HG03558 (cell line): ENCODE measurements around the gene PRR23B.
"Not testable (repeated sequence)": the region's sequence is repeated elsewhere in the genome, so short reads cannot be mapped to it uniquely, and the experiment has no call there.

ENCODE experiments used
- ATAC-seq: cut with Tn5 transposase; IDR thresholded peaks from one replicate; pipeline ENCODE4 v1.9.1; 2021; ENCODE audit warnings: moderate number of reproducible peaks; ENCODE audit not compliant: unreplicated experiment; ENCODE audit errors: extremely low read depth

Gene PRR23B

DNA sequence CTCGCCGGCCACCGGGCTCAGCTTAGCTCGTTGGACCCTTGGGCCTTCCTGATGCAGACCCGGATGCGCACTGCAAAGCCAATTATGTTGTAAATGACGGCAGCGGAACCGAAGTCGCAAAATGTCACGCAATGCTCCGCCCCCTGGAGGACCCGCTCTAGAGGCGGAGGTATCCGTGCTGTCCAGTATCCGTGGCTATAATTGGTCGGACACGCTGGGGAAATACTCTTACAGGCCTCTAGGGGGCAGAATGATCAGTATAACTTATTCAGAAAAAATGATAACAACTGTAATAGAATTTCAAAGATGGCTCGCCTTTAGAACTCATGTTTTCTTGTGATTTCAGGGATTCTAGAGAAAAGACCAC is at the start of gene PRR23B:
PRR23B (minus strand) TSS at position 59 of the 367 bp plus-strand sequence. CDS start 265 bp downstream, outside the sequence.
- no peak for ATAC-seq

DNA sequence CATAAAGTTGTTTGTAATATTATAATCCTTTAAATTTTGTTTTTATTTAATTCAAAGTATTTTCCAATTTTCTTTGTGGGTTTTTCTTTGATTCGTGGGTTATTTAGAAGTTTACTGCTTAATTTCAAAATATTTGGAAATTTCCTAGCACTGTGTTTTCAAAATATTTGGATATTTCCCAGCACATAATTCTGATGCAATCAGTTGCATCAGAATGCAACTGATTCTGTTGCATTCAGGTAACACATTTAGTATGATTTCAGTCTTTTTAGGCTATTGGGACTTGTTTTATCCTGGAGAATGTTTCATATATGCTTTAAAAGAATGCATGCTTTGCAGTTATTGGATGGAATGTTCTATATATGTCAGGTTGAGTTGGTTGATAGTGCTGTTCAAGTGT is 42.2 kb upstream of the PRR23B start:
- no peak for ATAC-seq

DNA sequence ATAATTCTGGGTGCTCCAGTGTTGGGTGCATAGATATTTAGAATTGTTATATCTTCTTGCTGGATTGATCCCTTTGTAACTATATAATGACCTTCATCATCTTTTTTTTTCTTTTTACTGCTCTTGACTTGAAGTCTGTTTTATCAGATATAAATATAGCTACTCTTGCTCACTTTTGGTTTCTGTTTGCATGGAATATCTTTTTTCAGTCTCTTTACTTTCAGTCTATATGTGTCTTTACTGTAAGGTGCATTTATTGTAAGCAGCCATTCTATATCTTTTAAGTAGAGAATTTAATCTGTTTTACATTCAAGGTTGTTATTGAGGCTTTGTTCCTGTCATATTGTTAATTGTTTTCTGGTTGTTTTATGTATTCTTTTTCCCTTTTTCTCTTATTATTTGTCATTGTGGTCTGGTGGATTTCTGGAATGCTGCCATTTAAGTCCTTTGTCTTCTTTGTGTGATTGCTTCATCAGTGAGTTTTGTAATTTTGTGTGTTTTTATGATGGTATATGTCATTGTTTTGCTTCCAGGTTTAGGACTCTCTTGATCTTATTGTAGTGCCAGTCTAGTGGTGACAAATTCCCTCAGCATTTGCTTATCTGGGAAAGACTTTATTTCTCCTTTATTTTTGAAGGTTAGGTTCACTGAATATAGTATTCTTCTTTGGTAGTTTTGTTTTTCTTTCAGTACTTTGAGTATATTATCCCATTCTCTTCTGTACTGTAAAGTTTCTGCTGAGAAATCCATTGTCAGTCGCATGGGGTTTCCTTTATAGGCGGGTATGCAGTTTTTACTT is 32.3 kb upstream of the PRR23B start:
- ATAC-seq, result no peak

DNA sequence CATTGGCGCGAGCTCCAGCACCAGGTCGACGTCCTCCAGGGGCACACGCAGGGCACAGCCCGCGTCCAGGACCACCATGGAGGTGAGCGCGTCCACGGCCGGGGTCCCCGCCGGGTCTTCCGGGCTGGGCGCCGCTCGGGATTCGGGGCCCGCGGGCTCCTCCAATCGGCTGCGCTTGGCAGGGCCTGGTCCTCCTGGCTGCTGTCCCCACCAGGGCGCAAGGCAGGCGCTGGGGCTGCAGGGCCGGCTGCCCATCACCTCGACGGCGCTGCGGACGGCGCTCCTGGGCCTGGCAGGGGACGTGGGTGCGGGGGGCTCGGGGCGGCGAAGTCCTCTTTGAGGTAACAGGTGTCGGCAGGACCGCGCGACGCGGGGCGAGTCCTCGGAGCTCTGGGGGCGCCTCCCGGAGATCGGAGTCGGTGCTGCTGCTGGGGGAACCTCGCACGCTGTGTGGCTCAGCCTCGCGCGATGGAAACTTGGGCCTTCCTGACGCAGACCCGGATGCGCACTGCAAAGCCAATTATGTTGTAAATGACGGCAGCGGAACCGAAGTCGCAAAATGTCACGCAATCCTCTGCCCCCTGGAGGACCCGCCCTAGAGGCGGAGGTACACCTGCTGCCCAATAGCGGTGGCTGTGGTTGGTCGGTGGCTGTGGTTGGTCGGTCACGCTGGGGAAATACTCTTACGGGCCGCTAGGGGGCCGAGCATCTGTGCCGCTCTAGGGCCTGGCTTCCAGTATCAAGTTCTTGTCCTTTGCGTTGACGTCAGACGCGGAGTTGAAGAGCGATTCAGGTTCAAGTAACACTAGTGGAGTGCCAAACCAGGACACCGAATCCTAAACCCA is 23.9 kb upstream of the PRR23B start, which contains the start of gene PRR23C:
PRR23C (minus strand) TSS at position 527 of the 845 bp plus-strand sequence; CDS start at position 255, 272 bp downstream.
- no peak for ATAC-seq

DNA sequence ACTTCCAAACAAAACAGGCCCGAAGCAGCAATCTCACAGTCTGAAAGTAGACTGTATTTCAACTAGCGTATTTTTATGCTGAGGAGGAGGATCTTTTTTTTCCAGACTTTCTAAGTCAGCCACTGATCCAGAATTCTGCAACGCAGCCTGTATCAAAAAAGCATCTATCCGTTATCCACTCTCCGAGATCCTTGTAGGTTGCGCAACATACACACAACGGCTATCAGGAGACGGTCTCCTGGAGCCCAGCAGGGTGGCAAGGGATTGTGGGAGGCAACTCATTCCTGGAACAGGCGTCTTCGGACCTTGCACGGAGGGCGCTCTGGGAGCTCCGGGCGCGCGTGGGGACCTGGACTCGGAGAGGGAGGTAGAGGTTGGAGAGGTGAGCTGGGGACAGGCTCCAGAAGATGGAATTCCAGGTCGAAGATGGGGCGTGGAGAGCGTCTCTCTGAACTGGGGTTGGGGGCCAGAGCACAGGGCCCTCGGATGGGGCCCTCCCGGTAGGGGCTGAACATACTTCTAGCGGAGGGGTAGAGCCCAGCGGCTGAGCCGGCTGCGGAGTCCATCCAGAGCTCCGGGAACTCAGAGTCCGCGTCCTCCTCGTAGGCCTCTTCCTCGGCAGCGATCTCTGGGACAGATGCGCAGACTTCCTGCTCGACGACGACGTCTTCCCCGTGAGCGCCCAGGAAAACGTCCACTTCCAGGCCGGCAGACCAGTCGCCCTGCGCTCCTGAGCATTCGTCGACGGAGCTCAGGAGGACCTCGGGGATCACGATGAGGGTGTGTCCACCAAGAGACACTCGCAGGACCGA is 23.0 kb upstream of the PRR23B start:
- no peak for ATAC-seq

DNA sequence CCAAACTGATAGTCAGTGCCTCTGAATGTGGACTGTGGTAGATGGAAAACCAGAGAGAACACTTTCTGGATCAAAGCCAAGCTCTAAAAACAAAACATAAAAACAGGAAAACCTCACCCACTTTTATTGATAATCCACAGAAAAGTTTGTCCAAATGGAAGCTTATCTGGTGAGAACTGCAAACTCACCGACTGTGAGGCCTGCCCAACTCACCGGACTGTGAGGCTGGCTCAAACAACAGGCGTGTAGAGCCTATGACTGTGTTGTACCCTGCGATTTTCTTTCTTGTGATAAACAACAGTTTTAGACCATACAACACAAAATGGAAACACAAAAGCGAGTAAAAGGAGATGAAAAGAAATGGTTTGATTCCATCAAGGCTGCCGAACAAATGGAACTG is 16.8 kb upstream of the PRR23B start:
- no peak for ATAC-seq

DNA sequence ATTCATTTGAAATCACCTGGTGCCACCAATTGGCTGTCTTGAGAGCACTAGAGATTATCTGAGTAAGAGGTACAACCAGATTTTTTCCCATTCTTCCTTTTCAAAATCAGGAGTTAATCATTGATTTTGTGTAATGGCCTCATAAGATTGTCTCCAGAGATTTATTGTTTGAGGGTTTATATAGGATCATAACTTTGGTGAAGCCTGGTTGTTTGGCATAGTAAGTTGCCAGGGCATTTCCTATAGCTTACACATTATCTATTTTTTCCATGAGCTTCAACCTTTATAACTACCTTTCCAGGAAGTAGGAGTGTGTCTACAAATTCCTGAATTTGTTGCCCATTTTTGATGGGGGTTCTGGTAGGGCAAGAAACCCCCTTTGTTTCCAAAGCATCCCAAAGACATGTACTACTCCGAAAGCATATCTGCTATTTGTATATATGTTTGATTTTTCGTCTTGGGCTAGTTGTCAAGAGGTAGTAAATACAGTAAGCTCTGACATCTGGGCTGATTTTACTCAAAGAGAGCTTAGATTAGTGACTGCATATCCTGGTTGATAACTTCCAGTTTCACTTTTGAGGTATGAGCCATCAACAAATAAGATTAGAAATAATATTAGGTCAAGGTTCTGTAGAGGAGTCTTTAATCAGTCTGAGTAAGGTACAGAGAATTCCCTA is 11.7 kb upstream of the PRR23B start:
- ATAC-seq, result no peak

DNA sequence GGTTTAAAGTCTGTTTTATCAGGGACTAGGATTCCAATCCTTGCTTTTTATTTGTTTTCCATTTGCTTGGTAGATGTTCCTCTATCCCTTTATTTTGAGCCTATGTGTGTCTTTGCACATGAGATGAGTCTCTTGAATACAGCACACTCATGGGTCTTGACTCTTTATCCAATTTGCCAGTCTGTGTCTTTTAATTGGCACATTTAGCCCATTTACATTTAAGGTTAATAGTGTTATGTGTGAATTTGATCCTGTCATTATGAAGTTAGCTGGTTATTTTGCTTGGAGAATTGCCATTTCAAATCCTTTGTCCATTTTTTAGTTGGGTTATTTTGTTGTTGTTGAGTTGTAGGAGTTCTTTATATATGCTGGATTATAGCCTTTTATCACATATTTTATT is 9.8 kb upstream of the PRR23B start:
- not testable (repeated sequence) for ATAC-seq

DNA sequence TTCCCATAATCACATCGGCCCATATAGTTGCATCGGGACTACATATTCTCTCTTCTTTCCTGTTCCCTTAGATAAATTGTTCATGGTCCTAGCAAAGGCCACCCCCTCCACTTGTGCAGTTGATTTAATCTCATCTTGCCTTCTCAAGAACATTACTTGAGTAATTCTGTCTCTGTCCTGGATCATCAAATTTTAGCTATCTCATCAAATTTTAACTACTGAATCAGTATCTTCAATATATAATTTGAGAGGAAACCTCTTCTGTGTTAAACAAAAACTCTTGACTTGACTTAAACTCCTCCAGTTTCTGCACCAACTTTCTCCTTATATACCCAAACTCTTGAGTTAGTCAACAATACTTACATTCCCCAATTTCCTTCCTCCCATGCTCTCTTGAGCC is 4.2 kb upstream of the PRR23B start:
- ATAC-seq, result no peak

DNA sequence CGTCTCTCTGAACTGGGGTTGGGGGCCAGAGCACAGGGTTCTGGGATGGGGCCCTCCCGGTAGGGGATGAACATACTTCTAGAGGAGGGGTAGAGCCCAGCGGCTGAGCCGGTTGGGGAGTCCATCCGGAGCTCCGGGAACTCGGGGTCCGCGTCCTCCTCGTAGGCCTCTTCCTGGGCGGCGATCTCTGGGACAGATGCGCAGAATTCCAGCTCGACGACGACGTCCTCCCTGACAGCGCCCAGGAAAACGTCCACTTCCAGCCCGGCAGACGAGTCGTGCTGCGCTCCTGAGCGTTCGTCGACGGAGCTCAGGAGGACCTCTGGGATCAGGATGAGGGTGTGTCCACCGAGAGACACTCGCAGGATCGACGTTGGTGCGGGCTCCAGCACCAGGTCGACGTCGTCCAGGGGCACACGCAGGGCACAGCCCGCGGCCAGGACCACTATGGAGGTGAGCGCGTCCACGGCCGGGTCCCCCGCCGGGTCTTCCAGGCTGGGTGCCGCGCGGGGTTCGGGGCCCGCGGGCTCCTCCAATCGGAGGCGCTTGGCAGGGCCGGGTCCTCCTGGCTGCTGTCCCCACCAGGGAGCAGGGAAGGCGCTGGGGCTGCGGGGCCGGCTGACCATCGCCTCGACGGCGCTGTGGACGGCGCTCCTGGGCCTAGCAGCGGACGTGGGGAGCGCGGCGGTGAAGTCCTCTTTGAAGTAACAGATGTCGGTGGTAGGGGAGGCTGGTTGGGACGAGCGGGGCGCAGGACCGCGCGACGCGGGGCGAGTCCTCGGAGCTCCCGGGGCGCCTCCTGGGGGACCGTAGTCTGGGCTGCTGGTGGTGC is 474 bp downstream of the PRR23B start:
- no peak for ATAC-seq

DNA sequence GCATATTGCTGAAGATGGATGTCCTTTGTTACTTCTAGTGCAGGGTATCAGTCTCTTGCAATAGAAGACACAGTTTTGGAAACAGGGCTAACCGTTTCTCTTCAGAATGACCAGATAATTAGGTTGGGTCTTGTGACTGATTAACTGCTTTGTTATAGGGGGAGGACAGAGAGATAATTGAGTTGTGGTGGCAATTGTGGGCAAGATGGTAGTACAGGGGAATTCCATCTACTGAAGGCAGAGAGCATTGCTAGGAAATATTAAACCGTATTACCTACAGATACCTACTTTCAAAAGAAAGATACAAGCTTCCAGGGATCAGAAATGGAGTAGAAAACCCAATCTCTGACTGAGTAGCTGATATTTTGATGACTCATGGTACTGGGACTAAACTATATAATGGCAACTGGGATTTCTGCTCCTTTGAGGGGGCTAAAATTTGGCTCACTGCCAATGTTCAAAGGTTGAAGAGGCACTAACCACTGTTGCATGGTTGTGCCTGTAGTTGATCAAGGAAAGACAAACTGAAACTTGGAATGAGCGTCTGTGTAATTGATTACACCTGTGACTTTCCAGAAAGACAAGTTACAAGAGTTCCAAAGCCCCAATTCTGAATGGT is 4.2 kb downstream of the PRR23B start:
- no peak for ATAC-seq

DNA sequence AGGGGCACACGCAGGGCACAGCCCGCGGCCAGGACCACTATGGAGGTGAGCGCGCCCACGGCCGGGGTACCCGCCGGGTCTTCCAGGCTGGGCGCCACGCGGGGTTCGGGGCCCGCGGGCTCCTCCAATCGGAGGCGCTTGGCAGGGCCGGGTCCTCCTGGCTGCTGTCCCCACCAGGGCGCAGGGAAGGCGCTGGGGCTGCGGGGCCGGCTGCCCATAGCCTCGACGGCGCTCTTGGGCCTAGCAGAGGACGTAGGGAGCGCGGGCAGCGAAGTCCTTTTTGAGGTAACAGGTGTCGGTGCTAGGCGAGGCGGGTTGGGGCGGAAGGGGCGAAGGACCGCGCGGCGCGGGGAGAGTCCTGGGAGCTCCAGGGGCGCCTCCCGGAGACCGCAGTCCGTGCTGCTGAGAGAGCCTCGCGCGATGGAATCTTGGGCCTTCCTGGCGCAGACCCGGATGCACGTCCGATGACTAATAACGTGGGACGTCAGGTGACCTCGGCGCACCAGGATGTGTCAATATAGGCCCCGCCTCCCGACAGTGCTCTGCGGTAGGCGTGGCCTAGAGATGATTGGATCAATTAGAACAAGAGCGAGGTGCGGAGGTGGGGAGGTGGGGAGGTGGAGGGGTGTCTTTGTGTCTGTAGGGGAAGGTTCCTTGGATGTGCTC is 14.5 kb downstream of the PRR23B start, which contains the start of gene PRR23A:
PRR23A (minus strand) TSS at position 218 of the 666 bp plus-strand sequence; CDS start at position 218, 0 bp downstream.
- no peak for ATAC-seq

DNA sequence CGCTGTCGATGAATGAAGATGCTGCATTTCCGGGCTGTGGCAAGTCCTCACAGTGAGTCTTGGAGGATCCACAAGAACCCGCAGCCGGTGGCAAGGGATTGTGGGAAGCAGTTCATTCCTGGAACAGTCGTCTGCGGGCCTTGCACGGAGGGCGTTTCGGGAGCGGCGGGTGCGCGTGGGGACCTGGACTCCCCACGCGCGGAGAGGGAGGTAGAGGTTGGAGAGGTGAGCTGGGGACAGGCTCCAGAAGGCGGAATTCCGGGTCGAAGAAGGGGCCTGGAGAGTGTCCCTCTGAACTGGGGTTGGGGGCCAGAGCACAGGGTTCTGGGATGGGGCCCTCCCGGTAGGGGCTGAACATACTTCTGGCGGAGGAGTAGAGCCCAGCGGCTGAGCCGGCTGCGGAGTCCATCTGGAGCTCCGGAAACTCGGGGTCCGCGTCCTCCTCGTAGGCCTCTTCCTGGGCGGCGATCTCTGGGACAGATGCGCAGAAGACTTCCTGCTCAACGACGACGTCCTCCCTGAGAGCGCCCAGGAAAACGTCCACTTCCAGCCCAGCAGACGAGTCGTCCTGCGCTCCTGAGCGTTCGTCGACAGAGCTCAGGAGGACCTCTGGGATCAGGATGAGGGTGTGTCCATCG is 15.3 kb downstream of the PRR23B start:
- no peak for ATAC-seq

DNA sequence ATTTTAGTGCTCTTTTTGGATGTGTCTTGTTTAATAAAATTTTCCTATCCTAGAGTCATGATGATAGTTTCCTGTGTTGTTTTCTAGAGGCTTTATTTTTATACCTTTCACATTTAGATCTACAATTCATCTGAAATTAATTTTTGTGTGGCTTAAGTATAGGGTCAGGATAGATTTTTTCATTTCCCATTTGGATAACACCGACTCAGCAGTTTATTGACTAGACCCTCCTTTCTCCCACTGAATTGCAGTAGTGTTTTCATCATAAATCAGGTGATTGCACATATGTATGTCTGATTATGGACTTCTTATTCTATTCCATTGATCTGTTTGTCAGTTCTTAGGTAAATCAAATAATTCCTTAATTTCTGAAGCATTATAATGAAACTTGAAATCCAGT is 25.0 kb downstream of the PRR23B start:
- no peak for ATAC-seq

DNA sequence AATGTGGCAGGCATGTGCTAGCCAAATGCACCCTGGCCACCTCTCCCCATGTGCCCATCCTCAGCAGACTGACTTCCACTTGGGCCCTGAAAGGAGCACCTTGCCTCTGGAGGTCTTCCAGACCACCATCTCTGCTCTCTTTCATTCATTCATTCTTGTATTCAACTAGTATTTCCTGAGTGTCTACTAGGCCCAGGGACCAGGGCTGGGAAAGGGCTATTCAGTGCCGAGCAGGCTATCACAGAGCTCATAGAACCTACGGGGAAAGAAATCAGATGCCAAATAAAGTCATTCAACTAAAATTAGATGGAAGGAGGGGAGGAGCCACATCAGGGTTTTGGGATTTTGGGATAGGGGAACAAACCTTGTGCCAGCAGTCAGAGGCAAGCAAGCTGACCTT is 33.5 kb downstream of the PRR23B start:
- no peak for ATAC-seq

DNA sequence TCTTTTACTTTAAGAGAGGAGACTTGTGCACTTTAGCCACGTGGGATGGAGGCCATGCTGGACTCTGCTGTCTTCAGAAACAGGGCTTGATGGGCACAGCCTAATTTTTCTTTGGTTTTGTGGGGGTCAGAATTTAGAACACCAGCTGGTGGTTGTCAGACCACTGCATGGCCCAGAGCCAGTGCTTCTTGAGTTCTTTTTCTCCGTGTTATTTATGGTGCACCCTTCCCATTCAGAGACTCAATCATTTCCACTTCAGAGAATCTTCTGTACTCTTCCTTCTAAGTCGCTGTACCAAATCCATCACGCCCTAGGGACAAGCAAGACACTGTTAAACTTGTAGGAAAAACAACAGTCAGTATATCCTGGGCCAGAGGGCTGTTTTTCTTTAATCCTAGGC is 34.8 kb downstream of the PRR23B start:
- no peak for ATAC-seq

DNA sequence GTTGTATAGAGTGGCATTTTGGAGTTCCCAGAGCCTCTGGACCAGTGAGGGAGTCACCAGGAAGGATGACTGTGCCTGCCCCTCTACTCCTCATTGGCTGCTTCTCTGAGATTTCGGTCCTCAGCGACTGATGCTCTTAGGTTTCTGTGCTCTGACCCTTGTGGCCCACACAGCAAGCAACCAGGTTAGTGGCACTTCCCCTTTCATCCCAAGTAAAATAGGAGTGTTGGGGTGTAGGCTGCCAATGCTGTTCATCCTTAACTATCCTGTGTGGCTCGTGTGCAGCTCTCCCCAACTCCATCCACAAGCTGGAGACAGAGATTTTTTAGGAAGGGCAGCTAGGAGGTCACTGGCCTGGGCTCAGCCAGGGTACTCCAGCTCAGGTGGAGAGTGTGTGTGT is 35.9 kb downstream of the PRR23B start:
- ATAC-seq, result no peak

DNA sequence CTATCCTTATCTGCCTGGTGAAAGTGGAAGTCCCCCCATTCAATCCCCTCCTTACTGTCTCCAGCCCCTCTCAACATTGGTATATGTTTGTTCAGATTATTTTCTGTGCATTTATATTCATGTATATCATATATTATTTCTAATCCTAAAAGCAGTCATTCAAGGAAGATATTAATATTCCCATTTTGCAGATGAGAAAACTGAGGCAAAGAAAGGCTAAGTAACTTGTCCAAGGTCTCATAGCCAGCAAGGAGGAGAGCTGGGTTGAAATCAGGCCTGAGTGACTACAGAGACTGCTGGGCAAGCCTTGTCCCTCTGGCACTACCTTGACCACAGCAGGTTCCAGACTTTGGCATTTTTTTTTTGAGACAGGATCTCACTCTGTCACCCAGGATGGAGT is 44.7 kb downstream of the PRR23B start:
- no peak for ATAC-seq
